ENCODE measurements around the gene DENND1C.

DNA sequence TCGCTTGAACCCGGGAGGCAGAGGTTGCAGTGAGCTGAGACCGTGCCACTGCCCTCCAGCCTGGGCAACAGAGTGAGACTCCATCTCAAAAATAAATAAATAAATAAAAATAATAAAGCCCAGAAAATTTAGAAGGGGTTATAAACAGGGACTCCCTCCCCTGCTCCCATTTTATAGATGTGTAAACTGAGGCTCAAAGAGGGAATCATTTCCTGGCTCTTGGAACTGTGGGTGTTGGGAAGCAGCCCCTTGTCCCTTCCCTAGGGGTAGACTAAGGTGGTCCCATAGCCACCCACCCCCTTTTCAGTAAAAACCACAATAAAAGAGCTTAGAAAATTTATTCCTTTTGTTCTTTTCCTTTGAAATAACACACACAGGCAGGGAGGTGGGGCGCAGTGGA, 41.8 kb downstream of the DENND1C start:
- TF ChIP-seq POLR2A (IDR thresholded peaks at IDR 0.05), result no peak
- TF ChIP-seq, protein P1, sequence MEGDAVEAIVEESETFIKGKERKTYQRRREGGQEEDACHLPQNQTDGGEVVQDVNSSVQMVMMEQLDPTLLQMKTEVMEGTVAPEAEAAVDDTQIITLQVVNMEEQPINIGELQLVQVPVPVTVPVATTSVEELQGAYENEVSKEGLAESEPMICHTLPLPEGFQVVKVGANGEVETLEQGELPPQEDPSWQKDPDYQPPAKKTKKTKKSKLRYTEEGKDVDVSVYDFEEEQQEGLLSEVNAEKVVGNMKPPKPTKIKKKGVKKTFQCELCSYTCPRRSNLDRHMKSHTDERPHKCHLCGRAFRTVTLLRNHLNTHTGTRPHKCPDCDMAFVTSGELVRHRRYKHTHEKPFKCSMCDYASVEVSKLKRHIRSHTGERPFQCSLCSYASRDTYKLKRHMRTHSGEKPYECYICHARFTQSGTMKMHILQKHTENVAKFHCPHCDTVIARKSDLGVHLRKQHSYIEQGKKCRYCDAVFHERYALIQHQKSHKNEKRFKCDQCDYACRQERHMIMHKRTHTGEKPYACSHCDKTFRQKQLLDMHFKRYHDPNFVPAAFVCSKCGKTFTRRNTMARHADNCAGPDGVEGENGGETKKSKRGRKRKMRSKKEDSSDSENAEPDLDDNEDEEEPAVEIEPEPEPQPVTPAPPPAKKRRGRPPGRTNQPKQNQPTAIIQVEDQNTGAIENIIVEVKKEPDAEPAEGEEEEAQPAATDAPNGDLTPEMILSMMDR (IDR thresholded peaks at IDR 0.05), result no peak
